GM21528 (cell line): ENCODE measurements around the gene PXDN.
"Not testable (repeated sequence)": the region's sequence is repeated elsewhere in the genome, so short reads cannot be mapped to it uniquely, and the experiment has no call there.

Experiments
- ATAC-seq: cut with Tn5 transposase; IDR thresholded peaks from one replicate; pipeline ENCODE4 v1.9.1; 2021; ENCODE audit warnings: mild to moderate bottlenecking, moderate library complexity; ENCODE audit not compliant: unreplicated experiment, low FRiP score

The PXDN gene

DNA sequence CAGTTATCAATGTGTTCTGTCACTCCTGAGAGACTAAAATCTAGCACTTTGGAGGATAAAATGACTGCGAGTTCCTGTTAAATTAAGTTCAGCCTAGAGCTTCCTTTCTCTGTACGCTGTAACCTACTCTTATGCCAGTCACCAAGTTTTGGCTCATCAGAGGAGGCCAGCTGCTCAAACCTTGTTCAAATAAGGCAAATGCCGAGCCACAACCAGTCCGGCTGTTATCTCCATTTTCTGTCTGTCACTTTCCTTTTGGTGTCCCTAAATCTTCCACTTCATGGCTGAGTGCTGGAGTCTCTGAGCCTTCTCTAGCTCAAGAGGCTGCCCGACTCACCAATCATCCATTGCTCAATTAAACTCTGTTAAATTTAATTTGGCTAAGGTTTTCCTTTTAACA, 33.5 kb upstream of the PXDN start:
- no peak for ATAC-seq

DNA sequence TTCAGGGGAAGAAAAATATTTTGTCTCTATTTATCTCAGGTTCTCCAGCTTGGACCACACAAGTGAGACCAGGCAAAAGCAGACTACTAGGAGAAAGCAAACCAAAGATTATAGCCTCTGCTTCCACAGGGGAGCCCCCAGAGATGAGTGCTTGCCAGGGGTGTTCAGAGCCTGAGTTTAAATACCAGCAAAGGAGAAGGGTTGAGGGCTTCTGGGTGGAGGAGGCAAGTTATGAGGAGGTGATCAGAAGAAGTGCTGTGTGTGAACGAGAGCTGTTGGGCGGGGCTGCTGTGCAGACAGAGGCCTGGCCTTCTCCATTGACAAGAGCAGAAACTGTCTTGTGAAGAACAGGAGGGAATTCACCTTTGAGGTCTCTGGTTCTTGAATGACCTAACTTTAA, 32.8 kb upstream of the PXDN start:
- ATAC-seq = no peak

DNA sequence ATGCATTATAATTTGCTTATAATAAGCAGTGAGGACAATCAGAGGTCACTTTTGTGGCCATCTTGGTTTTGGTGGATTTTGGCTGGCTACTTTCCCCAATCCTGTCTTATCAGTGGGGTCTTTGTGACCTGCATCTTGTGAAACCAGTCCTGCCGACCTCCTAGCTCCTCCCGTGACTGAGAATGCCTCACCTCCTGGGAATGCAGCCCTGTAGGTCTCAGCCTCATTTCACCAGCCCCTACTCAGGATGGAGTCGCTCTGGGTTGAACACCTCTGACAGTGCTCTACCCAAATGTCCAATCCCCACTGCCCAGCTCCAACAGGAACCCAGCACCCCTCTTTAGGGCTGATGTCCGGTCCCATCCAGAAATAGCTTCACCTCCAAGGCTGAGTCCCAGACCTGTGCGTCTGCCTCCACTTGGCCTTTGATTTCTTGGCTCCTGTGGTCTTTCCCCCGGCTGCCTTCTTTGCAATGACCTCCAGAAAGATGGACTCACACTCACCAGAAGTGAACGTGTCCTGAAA, 31.3 kb upstream of the PXDN start:
- ATAC-seq = no peak

DNA sequence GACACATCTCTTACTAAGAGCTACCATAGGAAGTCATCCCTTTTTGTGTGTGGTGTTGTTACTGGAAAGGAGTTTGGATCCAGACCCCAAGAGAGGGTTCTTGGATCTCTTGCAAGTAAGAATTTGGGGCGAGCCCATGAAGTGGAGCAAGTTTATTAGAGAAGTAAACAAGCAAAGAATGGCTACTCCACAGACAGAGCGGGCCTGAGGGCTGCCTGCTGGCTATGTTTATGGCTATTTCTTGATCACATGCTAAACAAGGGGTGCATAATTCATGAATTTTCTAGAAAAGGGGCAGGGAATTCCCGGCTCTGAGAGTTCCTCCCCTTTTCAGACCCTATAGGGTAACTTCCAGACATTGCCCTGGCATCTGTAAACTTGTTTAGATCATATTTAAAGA, 30.6 kb upstream of the PXDN start:
- no peak for ATAC-seq

DNA sequence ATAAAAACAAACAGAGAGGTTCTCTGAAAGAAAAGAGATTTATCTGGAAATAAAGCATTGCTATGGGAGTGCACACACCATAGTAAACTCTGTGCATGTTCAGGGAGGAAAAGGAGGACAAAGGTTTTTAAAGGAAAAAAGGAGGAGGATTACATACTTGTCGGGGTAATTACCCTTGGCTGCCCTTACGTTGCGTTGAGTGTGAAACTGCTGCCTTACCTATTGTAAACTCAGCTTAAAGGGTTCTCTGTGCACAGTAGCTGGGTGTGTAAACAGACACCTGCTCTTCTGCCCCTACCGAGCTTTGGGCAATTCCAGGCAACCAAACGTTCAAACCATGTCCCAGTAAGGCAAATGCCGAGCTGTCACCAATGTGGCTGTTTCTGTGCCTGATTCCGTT, 29.6 kb upstream of the PXDN start:
- no peak for ATAC-seq

DNA sequence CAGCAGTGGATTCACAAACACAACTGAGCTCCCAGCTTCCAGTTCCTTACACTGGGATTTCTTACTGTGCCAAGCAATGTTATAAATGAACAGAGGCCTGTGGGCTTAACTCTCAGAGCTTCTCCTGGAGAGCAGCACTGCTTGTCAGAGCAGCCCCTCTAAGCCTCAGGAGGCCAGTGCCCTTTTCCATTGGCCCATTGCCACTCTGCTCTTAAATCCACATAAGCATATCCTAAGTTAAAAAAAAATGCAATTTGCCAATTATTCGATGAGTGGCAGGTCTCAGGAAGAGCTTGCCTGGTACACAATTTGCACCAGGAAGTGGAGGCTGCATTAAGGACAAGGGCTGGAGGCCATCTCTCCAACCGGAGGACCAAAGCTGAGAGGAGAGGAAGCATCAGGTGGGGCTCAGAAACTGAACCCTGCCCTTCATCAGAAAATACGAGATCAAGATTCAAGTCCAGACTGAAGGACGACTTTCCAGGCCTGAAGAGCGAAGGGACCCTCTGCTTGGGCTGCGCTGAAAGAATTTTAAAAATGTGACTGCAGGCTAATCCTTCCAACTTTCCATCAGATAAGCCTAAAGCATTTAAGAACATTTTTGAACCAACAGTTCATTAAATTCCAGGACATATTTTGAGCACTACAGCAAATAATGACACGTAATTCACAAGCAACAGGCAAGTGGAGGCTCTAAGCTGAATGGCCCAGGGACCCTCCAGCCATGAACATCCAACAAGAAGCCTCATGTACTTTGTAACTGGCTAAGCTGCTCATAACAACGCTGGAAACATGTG, 28.4 kb upstream of the PXDN start:
- no peak for ATAC-seq

DNA sequence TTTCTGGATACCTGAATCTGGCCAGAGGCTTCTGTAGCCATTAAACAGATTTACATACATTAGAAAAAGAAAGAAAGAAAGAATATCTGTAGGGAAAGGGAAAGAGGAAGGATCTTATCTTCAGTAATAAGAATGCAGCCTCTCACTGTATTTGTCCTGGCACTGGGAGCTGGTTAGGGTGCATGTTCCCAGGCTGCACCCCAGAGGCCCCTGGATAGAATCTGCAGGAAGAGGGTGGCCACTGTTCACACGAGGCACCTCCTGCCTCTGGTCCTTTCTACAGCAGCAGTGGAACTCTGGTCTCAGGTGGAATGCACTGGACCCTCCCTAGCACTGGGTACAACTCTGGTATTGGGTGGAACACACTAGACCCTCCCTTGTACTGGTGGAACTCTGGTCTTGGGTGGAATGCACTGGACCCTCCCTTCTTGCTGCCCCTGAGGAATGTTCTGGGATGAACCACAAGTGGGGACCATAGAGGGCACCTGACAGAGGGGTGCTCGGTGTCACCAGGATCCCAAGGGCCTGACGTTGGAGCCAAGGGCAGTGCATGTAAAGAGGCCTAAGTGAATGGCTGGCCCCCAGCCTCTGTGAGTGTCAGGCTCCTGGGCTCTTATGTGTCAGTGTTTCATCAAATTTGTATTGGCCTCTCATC, 27.4 kb upstream of the PXDN start:
- no peak for ATAC-seq

DNA sequence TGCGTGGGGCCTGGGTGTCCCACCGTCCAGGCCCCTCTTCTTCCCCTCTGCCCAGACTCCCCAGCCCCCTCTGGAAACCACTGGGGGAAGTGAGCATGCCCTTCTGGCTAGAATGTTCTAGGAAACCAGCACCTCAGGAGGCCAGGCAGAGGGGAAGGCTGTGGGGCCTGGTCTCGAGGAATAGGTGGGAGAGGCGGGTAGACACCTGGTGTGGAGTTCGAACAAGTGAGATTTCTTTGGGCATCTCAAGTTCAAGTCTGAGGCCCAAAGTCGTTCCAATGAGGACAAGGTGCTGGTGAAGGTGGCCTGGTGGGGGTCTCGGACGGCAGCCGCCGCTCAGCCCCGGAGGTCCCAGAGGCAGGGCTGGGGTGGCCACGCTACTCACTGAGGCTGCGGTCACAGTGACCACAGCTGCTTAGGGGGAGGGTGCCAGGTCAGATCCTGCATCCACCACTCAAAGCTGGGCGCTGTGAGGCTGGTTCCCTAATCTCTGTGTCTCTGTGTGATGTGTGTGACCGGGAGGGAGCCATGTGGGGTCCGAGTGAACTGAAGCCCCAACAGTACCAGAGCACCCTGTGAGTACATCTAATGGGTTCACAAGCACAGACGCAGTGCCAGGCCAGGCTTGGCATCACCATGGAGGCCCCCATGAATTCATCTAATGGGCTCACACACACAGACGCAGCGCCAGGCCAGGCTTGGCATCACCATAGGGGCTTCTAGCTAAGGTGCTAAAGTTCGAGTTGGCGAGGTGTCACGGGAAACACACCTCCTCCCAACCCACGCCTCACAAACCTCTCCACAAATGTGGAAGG, 26.5 kb upstream of the PXDN start:
- ATAC-seq = no peak

DNA sequence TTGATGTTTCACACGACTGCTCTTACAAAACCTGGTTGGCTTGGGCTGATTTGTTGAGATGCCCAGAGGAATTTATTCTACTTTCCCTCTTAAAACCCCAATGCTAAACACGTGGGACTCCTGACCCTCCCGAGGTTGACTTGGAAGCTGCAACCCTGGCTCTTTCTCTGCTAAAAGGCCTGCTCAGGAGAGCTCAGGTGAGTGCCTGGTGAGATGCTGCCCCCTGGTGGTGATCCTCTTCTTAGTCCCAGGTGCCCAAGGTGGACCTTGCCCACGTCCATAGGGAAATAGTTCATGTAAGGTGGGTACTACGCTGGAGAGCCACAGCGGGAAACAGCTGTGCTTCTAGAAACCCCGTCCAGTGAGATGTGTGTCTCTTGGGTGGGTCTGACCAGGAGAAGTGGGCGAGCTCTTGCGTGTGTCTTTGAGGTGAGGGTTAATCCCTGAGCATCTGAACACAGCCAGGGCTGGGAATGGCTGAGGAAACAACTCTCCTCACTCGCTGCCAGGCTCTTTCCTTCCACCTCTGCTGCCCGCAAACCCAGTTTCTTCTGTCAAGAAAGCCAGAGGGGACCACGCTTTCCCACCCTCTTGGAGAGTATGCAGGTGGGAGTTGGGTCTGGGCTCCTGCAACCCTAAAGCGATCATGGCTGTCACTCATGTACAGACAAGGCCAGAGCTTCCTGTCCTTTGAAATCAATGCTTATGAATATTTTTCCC, 25.5 kb upstream of the PXDN start:
- no peak for ATAC-seq

DNA sequence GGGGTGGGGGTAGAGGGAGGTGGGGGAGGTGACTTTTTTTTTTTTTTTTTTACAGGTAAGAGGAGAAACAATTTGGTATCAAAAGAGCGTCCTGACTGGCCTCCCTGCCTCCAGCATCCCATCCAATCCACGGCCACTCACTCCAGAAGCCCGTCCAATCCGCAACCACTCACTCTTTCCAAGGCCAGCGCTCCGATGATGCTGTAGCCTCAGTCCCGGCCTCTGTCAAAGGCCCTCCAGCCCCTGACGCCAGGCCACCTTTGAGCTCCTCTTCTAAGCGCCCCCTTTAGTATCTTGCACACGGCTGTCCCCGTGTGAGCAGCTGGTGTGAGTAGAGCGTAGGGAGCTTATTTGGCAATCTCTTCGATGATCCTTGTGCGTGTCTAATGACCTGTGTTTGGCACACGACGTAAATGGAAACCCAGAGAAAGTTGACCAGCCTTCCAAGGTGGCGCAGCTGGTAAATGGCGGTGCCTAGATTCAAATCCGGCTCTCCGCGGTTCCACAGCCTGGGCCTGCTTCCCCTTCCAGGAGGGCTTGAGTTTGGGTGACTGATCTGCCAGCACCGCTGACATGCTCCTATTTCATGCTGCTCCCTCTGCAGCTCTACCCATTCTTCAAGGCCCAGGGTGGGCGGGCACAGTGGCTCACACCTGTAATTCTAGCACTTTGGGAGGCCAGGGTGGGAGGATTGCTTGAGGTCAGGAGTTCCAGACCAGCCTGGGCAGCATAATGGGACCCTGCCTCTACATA, 23.8 kb upstream of the PXDN start:
- no peak for ATAC-seq

DNA sequence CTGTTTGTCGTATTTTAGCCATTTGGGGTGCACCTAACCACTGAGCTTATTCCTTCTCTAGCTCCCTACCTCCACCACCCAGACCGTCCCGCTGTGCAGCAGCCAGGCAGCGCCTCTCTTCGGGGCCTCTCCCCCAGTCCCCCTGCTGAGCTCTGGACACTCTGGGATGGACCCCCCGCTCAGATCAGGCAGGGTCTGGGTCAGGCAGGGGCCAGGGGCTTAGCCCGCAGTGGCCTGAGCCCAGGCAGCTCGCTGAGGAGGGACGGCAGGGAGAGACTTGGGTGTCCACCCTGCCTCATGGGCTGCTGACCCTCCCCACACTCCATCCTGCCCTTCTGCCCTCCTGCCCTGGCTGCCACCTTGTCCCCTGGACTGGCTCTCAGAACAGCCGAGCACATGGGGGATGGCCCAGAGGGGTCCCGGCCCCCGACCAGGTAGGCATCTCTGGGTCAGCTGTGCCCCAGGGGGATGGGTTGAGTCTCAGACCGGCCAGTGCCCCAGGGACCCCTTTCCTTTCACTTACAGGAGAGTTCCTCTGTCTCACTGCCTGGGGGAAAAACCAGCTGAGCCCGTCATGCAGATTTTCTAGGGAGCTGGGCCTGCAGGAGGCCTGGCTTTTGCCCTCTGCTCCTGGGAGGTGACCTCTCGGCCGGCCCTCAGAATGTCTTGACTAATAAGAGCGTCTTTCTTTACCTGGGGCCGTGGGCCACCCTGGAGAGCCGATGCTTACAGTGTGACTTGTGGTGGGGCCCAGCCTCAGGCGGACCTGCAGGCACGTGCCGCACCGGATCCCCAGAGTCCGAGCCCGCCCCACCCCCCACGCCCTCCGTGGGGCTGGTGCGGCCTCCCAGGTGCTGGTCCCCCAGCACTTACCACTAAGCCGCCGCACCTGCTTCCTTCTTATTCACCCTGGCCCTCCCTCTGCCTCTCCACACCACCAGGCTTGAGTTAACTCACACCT, 22.8 kb upstream of the PXDN start:
- no peak for ATAC-seq

DNA sequence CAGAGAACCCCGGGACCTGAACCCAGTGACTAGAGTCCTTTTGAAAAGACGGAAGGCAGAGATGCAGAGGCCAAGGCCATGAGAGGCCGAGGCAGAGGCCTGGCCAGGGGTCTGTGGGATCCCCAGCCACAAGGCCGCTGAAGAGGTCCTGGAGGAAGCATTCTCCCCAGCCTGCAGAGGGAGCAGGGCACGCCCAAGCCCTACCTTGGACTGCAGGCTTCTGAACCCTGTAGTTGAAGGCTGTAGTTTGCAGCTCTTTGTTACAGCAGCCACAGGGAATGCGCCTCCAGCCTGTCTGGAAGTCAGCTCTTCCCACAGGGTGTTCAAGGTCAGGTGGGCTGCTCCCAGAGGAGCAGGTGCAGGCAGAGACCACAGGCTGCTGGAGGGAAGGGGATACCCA, 22.1 kb upstream of the PXDN start:
- no peak for ATAC-seq

DNA sequence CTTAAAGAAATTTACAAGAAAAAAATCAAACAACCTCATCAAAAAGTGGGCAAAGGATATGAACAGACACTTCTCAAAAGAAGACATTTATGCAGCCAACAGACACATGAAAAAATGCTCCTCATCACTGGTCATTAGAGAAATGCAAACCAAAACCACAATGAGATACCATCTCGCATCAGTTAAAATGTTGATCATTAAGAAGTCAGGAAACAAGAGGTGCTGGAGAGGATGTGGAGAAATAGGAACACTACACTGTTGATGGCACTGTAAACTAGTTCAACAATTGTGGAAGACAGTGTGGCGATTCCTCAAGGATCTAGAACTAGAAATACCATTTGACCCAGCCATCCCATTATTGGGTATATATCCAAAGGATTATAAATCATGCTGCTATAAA, 20.9 kb upstream of the PXDN start:
- not testable (repeated sequence) for ATAC-seq

DNA sequence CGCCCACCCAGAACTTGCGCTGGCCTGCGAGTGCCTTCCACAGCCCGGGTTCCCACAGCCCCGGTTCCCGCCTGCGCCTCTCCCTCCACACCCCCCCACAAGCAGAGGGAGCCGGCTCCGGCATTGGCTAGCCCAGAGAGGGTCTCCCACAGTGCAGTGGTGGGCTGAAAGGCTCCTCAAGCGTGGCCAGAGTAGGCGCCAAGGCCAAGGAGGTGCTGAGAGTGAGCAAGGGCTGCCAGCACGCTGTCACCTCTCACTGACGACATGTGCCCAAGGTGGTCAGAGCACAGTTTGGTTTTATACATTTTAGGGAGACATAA, 15.3 kb upstream of the PXDN start:
- no peak for ATAC-seq

DNA sequence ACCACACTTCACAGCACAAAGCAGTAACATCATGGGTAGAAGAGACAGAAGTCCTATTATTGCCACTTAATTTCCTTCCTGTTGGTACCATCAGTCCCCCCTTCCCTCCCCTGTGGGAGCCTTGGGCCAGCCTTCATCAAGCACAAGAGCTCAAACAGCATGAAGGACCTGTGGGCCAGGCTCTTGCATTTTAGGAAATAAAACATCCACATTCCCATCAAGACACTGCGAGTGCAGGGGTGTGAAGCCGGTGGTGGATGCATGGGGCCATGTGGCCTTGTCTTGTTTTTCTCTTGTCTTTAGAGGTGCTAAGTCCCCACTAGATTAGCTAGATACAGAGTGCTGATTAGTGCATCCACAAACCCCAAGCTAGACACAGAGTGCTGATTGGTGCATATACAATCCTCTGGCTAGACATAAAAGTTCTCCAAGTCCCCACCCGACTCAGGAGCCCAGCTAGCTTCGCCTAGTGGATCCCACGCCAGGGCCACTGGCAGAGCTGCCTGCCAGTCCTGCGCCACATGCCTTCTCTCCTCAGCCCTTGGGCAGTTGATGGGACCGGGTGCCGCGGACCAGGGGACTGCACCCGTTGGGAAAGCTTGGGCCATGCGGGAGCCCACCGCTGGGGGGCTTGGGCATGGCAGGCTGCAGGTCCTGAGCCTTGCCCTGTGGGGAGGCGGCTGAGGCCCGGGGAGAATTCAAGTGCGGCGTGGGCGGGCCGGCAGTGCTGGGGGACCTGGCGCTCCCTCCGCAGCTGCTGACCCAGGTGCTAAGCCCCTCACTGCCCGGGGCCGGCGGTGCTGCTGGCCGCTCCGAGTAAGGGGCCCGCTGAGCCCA, 14.7 kb upstream of the PXDN start:
- ATAC-seq = no peak

DNA sequence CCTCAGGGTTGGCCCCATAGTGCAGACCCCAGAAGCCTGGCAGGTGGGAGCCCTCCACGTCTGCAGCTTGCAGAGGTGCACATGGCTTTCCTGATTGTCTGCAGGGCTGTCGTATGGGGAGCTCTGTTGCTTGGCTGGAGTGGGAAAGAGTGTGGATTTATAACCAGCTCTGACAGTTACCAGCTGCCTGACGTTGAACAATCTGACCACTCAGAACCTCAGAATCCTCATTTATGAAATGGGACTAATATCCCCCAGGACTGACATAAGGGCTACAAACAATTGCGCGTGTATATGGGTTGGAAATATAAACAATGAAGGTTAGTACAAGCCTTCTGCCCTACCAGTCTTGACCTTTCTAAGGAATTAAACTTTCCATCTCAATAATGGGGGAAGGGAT, 13.9 kb upstream of the PXDN start:
- no peak for ATAC-seq

DNA sequence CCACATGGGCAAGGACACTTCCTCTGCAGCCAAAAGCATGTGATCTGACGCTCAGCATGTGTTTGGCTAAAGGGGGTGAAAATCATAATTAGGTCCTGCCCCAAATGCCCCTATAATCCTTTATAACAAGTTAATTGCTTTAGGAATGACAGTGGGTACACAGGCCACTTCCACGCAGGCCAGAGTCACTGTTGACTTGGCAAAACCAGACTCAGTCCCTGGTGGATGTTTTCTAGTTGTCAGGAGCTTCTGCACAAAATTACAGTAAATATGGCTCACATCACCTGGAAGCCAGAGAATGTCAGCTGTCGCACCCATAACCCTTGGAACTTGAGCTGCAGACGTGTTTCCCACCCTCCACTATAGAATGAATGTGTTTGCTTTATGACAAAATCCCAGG, 13.3 kb upstream of the PXDN start:
- ATAC-seq = no peak

DNA sequence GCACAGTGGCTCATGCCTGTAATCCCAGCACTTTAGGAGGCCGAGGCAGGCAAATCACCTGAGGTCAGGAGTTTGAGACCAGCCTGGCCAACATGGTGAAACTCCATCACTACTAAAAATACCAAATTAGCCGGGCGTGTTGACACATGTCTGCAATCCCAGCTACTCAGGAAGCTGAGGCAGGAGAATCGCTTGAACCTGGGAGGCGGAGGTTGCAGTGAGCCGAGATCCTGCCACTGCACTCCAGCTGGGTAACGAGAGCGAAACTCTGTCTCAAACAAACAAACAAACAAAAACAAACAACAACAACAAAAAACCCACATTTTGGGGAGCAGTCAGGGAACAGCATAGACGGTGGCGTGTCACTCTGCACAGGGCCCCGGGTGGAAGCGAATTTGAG, 12.8 kb upstream of the PXDN start:
- not testable (repeated sequence) for ATAC-seq
